HG02588 (cell line): Measurements from ENCODE around the gene NACC2.

Experiments
- ATAC-seq: cut with Tn5 transposase; IDR thresholded peaks from one replicate; pipeline ENCODE4 v1.9.1; 2021; ENCODE audit warnings: mild to moderate bottlenecking, moderate library complexity; ENCODE audit not compliant: unreplicated experiment

The NACC2 gene

GRCh38 chr9:136093995-136094881 lies 851 bp downstream of the NACC2 start:
- ATAC-seq: no peak

DNA sequence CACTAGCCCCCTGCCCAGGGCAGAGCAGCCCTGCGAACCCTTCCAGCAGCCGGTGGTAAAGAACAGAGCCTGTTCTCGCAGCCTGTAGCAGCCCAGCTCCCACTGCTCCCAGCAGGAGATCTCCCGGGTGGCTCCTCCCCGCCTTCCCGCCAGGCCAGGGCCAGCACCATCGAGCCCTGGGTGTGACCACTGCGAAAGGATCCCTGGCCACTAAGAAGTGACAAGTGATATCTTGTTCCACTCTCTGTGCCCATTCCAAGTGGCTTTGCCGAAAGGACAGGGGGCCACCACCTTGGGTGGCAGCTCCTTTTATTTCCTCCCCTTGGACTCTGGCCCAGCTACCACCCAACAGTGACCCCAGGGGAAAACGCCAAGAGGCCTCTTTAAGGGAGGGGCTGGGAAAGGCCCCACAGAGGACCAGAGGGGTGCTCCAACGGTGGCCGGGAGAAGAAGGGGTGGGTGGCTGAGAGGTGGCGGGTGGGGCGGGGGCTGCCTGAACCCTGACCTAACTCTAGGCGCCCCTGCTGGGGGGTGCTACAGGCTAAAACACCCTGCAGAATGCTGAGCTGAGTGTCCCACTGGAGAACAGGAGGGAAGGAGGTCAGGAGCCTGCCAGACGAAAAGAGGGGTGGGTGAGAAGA lies 1.6 kb downstream of the NACC2 start:
- ATAC-seq: no peak

DNA sequence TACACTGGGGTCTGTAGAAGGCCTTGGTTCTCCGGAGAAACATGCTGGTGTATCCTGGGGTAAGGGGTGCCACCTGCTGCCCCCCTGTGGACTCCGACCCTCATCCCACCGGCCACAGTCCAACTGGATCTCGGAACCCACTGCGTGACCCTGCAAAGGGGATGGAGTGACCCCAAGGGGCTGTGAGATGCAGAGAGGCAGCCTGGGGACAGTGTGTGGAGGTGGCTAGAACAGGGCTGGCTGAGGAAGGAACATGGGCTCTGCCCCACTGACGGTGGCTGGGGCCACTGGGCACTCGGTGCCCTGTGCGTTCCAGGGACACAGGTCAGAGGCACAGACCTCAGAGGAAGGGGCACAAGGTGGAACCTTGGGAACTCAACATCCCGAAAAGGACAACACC lies 2.3 kb downstream of the NACC2 start:
- ATAC-seq: no peak

DNA sequence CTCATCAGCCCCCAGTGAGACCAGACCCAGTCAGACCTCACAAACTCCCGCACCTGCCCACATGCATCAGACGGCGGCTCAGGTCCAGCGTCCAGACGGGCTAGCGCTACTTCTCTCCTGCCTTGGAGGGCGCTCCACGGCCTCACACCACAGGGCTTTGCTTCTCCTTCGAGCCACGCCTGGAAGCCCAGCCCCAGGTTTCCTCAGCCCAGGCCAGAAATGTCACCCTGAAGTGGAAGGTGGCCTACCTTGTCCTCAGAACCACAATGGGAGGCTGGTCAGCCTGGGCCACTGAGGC lies 2.8 kb downstream of the NACC2 start:
- ATAC-seq: no peak

DNA sequence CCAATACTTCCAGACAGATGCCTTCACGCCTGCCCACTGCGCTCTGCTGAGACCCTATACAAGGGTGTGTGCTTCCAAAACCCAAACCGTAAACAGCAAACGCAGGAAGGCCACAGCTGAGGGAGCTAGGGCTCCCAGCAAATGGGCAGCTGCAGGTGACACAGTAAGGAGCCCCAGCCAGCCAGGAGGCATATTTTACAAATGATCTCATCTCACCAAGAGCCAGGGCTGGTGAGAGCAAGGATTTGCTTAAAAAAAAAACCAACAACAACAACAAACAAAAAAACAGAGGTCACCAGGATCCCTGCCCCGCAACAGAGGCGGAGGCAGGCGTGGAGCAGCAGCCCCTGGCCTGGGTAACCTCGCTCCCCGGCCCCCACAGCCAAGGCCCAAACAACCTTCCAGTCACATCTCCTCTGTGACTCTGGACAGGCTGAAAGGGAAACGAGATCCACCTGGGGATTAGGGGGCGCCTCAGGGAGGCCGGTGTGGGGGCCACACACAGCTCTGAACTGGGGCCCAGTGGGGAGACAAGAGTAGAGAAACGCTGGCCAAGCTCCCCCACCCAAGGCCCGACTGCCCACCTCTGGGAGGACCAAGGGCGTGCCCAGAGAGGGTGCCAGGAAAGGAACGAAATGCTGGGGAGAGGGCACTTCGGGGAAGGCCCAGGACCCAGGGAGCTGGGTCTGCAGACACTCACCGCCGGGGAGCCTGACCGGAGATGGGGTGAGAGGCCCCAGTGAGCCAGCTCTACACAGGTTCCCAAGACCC lies 3.3 kb downstream of the NACC2 start:
- no peak for ATAC-seq

- no peak for ATAC-seq
These were observed 4.1 kb downstream of the NACC2 start for GRCh38 chr9:136090768-136091581.

GRCh38 chr9:136090056-136090735 lies 4.9 kb downstream of the NACC2 start:
- ATAC-seq: no peak

DNA sequence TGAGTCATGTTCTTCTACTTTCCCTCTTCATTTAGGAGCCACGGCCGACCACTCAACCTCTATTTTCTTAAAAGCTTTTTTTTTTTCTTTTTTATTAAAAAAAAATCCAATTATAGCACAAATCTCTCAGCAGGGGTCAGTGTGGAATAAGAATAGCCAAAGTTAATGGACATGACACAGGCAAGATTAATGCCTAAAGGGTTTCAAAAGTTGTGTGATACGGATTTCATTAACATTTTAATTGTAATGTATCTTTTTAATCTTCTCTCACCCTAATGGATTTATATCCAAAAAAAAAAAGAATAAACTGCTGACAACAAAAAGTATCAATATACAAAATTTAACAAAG lies 5.4 kb downstream of the NACC2 start:
- no peak for ATAC-seq

- ATAC-seq: no peak
These were observed 6.0 kb downstream of the NACC2 start for GRCh38 chr9:136088939-136089696.

- no peak for ATAC-seq
These were observed 6.6 kb downstream of the NACC2 start for GRCh38 chr9:136088481-136088938.

- no peak for ATAC-seq
These were observed 7.2 kb downstream of the NACC2 start for GRCh38 chr9:136087741-136088480.

DNA sequence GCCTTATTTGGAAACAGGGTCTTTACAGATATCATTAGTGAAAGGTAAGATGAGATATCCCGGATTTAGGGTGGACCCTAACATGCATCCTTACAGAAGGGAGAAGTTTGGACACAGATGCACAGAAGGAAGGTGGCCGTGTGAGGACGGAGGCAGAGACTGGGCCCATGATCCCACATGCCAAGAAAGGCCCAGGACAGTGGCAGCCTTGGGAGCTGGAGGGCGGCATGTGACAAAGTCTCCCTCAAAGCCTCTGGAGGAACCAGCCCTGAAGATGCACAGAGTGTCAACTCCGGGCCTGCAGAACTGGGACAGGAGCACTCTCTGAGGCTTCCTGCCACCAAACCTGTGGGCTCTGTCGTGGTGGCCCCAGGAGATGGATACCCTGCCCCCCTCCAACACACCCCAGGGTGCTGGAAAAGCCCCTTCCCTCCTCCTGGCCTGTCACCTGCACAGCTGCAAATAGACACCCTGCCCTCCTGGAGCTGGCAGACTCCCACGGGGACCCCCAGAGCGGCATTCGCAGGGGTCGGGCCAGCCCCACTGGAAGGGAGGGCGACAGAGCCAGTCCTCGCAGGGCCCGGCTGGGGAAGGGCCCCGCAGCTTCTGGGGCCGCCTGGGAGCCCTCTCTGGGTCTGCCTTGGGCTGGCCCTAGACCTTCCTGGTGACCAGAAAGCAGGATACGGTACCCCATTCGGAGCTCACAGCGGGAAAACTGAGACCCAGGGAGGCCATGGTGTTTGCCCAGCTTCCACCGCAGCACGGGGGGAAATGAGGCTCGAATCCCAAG lies 7.9 kb downstream of the NACC2 start:
- ATAC-seq: no peak

DNA sequence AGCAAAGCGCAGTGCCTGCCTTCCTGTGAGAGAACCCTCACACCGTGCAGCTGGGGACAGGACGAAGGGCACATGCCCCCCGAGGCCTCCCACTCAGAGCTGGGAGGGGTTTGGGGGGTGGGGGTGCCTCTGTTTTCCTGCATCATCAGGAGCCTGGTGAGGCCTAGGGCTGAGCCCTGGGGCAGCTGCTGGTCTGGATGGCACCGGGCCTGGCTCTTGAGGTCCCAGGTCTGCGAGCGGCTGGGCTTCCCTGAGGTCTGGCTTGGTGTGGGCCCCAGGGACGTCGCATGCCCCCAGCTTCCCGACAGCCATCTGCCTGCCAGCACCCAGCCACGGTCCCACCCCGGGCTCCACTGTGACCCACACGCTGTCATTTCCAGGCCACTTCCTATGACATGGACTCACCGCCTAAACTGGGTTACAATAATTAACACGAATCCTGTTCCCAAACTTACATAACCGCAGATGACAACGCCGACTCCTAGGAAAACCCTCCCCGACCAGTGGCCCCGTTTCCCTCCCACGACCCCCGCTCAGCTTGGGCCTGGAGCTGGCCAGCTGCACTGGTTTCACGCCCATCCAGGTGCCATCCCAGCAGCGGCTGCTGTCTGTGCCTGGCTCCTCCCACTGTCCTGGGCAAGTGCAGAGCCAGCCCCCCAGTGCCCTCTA lies 8.7 kb downstream of the NACC2 start:
- no peak for ATAC-seq

DNA sequence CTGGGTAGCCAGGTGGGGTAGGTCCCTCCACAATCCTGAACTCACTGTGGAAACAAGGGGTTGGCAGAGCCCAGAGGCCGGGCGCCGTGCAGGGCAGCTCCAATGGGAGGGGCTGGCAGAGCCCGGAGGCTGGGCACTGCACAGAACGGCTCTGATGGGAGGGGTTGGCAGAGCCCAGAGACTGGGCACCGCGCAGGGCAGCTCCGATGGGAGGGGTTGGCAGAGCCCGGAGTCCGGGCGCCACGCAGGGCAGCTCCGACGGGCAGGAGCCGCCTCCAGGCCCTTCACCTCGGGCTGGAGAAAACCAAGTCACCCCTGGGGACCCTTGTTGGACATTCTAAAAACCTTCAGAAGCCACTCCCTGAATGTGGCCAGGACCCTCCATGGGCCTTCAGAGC lies 9.3 kb downstream of the NACC2 start:
- no peak for ATAC-seq

DNA sequence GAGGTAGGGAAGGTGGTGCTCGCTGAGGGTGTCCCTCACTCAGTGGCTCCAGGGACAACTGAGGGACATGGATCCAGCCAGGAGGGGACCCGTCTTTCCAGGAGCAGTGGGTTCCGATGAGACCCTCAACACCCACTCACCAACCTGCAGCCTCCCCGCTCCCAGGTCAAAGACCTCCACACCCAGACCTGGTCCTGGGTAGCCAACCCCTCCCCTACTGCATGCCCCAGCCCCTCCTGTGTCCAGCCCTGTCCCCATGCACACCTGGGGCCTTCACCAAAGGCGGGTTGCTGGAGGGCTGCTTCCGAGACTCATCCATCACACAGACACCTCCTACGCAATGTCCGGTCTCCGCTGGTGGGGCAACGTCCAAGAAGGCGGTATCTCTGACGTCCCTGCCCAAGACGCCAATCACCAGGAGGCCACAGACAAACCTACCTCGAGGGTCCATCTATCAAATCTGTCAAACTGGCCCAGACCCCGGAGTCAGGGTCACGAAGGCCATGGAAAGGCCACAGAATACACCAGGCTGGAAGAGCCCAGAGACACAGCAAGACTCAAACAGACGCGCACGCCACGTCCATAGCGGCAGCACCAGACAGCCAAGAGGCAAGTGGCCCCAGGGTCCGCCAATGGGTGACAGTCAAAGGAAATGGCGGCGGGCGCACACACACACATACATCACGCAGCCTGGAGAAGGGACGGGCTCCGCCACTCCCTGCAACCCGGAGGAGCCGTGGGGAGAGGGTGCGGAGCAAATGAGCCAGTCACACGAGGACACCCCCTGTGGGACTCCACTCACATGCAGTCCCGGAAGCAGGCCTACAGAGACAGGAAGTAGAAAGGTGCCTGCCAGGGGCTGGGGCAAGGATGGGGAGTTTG lies 10.8 kb downstream of the NACC2 start:
- ATAC-seq: no peak

DNA sequence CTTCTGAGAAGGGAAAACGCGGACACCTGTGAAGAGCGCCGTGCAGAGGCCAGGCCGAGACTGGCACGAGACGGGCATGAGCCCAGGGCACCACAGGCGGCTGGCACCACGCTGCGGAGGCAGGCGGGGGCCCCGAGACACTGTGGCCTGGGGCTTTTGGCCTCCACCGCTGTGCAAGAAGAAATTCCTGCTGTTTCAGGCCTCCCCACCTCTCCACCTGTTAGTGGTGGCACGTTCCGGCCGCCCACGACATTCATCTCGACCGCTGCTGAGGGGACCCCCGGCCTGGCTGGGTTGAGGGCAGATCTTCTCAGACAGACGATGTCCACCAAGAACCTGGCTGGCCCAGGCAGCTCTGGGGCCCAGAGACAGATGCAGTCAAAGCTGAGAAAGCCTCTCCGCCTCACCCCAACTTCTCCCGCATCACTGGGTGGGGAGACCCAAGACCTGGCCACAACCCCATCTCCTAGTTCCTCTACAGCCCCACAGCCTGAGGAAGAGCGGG lies 11.5 kb downstream of the NACC2 start:
- no peak for ATAC-seq
